ENCODE results near the gene GHSR. TPM values are rescaled to one million over a fixed set of nuclear protein-coding genes. Genes with fewer than 3 reads are reported as not detected.
"Not testable (repeated sequence)": the region's sequence is repeated elsewhere in the genome, so short reads cannot be mapped to it uniquely, and the experiment has no call there.

GHSR gene
- total and polyA plus RNA-seq, 2 of the 4 experiments (the other 2 are of a cell fraction), result not detected

GRCh38 chr3:172447611-172448579 lies at the start of gene GHSR (continued):
- no peak for TF ChIP-seq MXI1 (IDR thresholded peaks at IDR 0.05; ENCODE audit: borderline replicate concordance, low read depth, low read length)
- no peak for TF ChIP-seq CEBPB (IDR thresholded peaks at IDR 0.05; ENCODE audit: low read depth, low read length)
- no peak for TF ChIP-seq NFE2L2 (IDR thresholded peaks at IDR 0.05; ENCODE audit: low read depth, low read length)

GRCh38 chr3:172490198-172490669 lies 42.0 kb upstream of the GHSR start:
- H3K27me3 ChIP-seq (ENCODE audit: control insufficient read depth, insufficient read depth, low read length); H3K9ac ChIP-seq (ENCODE audit: low read depth, low read length); H2AK9ac ChIP-seq (replicated peaks; ENCODE audit: low read depth, low read length, poor library complexity); H3K4me2 ChIP-seq (ENCODE audit: low read depth, low read length); CTCF ChIA-PET; H2BK15ac ChIP-seq (ENCODE audit: low read depth, low read length); H3K27ac ChIP-seq (ENCODE audit: insufficient read depth, low read length); H4K91ac ChIP-seq (ENCODE audit: insufficient read depth, low read depth, low read length); H4K20me1 ChIP-seq (ENCODE audit: insufficient read depth, low read length); H3K36me3 ChIP-seq (ENCODE audit: control insufficient read depth, insufficient read depth, low read length); H3K9me3 ChIP-seq (ENCODE audit: control insufficient read depth, insufficient read depth, low read length); H2BK120ac ChIP-seq (ENCODE audit: low read depth, low read length); H3K79me1 ChIP-seq (ENCODE audit: low read depth in 1 of 2, low read length in 2 of 2); H3K4me1 ChIP-seq (ENCODE audit: control insufficient read depth, insufficient read depth, low read length); in situ Hi-C loops (cut with MboI; ENCODE audit: low sequenced_read_pairs); H2BK20ac ChIP-seq (ENCODE audit: low read depth, low read length); H3K9me1 ChIP-seq (ENCODE audit: insufficient read depth, low read length); H4K5ac ChIP-seq (ENCODE audit: low read depth, low read length); H3K56ac ChIP-seq (ENCODE audit: extremely low read depth, insufficient read depth, low read length); H3K4ac ChIP-seq (ENCODE audit: low read depth, low read length); H2AK5ac ChIP-seq (ENCODE audit: low read depth, low read length); H3K23ac ChIP-seq (ENCODE audit: low read depth, low read length); H2AFZ ChIP-seq (replicated peaks; ENCODE audit: low read length, poor library complexity); BruUV-seq (replicated peaks); H3K18ac ChIP-seq (ENCODE audit: low read depth, low read length); POLR2A ChIA-PET (ENCODE audit: unreplicated experiment); H3K14ac ChIP-seq (replicated peaks; ENCODE audit: low read depth, low read length); H3K4me3 ChIP-seq (ENCODE audit: insufficient read depth, low read depth, low read length); H2BK5ac ChIP-seq (ENCODE audit: low read depth, low read length, poor library complexity, severe bottlenecking); dilution Hi-C loops (cut with HindIII; ENCODE audit: low sequenced_read_pairs, unreplicated experiment); H4K8ac ChIP-seq (ENCODE audit: low read depth in 2 of 2, low read length in 2 of 2): not testable (repeated sequence)
- intact Hi-C loops (cut with micrococcal nuclease), result loop anchor here (1.0 kb wide), 4 partner anchors 73 to 177 kb away; no protein-coding TSS in a partner anchor
- TF ChIP-seq NFE2L2 (IDR thresholded peaks at IDR 0.05; ENCODE audit: low read depth, low read length) (peak; percentile 28; the same call in 1 of the 2 replicates), MAZ (IDR thresholded peaks at IDR 0.05; ENCODE audit: borderline replicate concordance, low read depth, low read length) (0 out of 2 replicates have a peak, but pooled peaks have one; percentile 11), RAD21 (IDR thresholded peaks at IDR 0.05; ENCODE audit: low read length) (peak; percentile 82), SMC3 (IDR thresholded peaks at IDR 0.05; ENCODE audit: low read depth, low read length) (peak; percentile 98), CTCF (conservative IDR thresholded peaks at IDR 0.05; ENCODE audit: low read depth, low read length) (peak; percentile 84)
- peak; percentile 78 for DNase-seq
- peak; percentile 70 for ATAC-seq (ENCODE audit: low read depth)
- no CpG with 5 or more reads among the region's 4 CpGs for WGBS, 2 experiments (ENCODE audit: extremely low coverage in 2 of 2, insufficient read length in 1 of 2)
